Karpas-422 (cell line): Measurements from ENCODE around the gene ASB5. TPM values are rescaled to one million over a fixed set of nuclear protein-coding genes. Genes with fewer than 3 reads are reported as not detected.
A peak's percentile ranks its signal among the peaks of the same experiment; 100 is the strongest.

Source experiments
- DNase-seq: peaks from one replicate; pipeline ENCODE4 v3.0.0-alpha.2; 2015
- H2AFZ ChIP-seq: fragments of 200-600 bp; sonication (generic); 2 replicates; pipeline ENCODE4 v1.6.1; 2014; ENCODE audit warnings: antibody characterized with exemption, low read length, mixed read lengths
- H3K27ac ChIP-seq: fragments of 200-600 bp; sonication (generic); 2 replicates; pipeline ENCODE4 v1.5.1; 2014; ENCODE audit warnings: mild to moderate bottlenecking, low read length, moderate library complexity
- H3K27me3 ChIP-seq: fragments of 200-600 bp; sonication (generic); 2 replicates; pipeline ENCODE4 v1.6.1; 2014; ENCODE audit warnings: low read length, mixed read lengths
- H3K36me3 ChIP-seq: fragments of 200-600 bp; sonication (generic); 2 replicates; pipeline ENCODE4 v1.6.1; 2014; ENCODE audit warnings: low read length, mixed read lengths; ENCODE audit not compliant: insufficient read depth
- H3K4me1 ChIP-seq: fragments of 200-600 bp; sonication (generic); 2 replicates; pipeline ENCODE4 v1.6.1; 2014; ENCODE audit warnings: mild to moderate bottlenecking, low read length, mixed read lengths
- H3K4me2 ChIP-seq: fragments of 200-600 bp; sonication (generic); 2 replicates; pipeline ENCODE4 v1.6.1; 2014; ENCODE audit warnings: low read length, low read depth, mild to moderate bottlenecking; ENCODE audit not compliant: poor library complexity, severe bottlenecking
- H3K4me3 ChIP-seq: fragments of 200-600 bp; sonication (generic); 2 replicates; pipeline ENCODE4 v1.5.1; 2014; ENCODE audit warnings: mild to moderate bottlenecking, antibody characterized with exemption, low read length, mixed read lengths
- H3K79me2 ChIP-seq: fragments of 200-600 bp; sonication (generic); 2 replicates; pipeline ENCODE4 v1.6.1; 2014; ENCODE audit warnings: mild to moderate bottlenecking, low read length, mixed read lengths
- H3K9ac ChIP-seq: fragments of 200-600 bp; sonication (generic); 2 replicates; pipeline ENCODE4 v1.6.0; 2014; ENCODE audit warnings: low read length
- H3K9me2 ChIP-seq: fragments of 200-600 bp; sonication (generic), shearing (Covaris generic); replicated peaks from 2 replicates; pipeline ENCODE4 v1.6.0; 2014; ENCODE audit warnings: mild to moderate bottlenecking, low read length, moderate library complexity; ENCODE audit not compliant: insufficient read depth
- H3K9me3 ChIP-seq: fragments of 300-700, 200-600 bp; sonication (generic); 2 replicates; pipeline ENCODE4 v1.6.1; 2014; ENCODE audit warnings: low read length, mixed read lengths
- H4K20me1 ChIP-seq: fragments of 200-600 bp; sonication (generic); 2 replicates; pipeline ENCODE4 v1.6.1; 2014; ENCODE audit warnings: mild to moderate bottlenecking, antibody characterized with exemption, low read length, low read depth; ENCODE audit not compliant: insufficient read depth
- total RNA-seq: library from RNA; depleted of rRNA; stranded (reverse); fragments of >200 nt; shearing (Covaris generic); gene quantifications from 2 replicates; pipeline ENCODE4 v1.2.3, GENCODE V29; 2014; ENCODE audit warnings: low replicate concordance

ASB5 gene
- total RNA-seq, 1 experiment from 2014 or later: not detected

DNA sequence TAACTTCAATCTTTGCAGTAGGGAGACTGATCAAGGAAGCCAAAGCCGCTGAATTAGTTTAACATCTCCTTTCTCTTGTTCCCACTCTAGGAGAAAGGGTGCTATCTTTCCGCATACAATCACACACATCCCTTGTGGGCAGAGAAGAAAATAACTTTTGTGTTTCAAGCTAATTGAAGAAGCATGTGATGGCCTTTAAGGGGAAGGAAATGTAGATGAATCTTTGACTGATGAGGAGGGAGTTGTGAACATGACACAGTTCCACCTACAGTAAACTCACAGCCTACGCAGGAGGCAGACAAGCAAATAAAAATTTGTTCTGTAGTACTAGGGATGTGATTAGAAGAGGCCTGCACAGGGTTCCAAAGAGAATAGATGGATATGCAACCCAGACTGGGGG lies 58.9 kb downstream of the ASB5 start:
- Histone ChIP-seq H3K4me1 (peaks cover 18% of the 10 kb centered on the region), H3K27me3 (no peaks in the 10 kb centered on the region), H3K9ac (no peak overlapping the region), H3K9me2 (no peaks in the 10 kb centered on the region), H3K27ac (no peak overlapping the region), H2AFZ (no peak overlapping the region), H4K20me1 (no peaks in the 10 kb centered on the region), H3K9me3 (no peaks in the 10 kb centered on the region), H3K36me3 (no peaks in the 10 kb centered on the region), H3K4me2 (no peak overlapping the region), H3K4me3 (no peak overlapping the region), H3K79me2 (no peaks in the 10 kb centered on the region)
- DNase-seq: no peak

DNA sequence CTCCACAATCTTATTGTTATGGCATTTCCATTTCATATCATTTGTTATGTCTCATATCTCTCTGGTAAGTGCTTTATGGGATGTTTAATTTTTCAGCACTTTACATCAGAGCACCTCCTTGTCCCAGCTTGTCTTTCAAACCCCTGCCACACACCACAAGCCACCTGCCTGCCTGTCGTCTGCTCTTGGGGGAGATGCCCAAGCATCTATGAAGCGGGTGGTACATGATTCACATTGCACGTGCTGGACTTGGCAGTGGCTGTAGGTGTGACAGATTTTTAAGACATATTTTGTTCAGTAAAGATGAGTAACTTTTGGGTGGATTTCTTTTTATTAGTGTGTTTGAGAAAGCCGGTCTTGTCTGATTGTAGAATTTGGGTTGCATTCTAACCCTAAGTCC lies 59.5 kb downstream of the ASB5 start:
- Histone ChIP-seq H3K9ac (no peak overlapping the region), H4K20me1 (no peaks in the 10 kb centered on the region), H3K27me3 (no peaks in the 10 kb centered on the region), H3K4me2 (no peak overlapping the region), H3K4me1 (peaks cover 24% of the 10 kb centered on the region), H3K36me3 (no peaks in the 10 kb centered on the region), H3K9me3 (no peaks in the 10 kb centered on the region), H2AFZ (no peak overlapping the region), H3K79me2 (no peaks in the 10 kb centered on the region), H3K27ac (no peak overlapping the region), H3K9me2 (no peaks in the 10 kb centered on the region), H3K4me3 (no peak overlapping the region)
- no peak for DNase-seq

DNA sequence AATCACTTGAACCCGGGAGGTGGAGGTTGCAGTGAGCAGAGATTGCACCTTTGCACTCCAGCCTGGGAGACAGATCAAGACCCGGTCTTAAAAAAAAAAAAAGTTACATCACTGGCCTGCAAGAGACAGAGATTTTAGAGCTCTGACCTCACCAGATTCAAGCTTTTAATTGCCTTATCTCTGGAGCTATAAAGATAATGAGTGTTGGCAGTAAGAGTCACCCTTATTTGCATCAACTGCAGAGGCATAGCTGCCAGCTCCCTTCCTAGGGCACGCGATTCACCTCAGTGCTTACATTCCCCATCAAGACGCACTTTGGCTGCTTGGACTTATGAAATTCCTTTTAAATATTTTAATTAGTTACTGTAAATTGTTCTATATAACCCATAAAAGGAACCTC lies 61.2 kb downstream of the ASB5 start:
- Histone ChIP-seq H3K36me3 (no peaks in the 10 kb centered on the region), H3K9ac (no peak overlapping the region), H3K4me1 (peaks cover 26% of the 10 kb centered on the region), H3K4me3 (no peak overlapping the region), H3K27me3 (no peaks in the 10 kb centered on the region), H4K20me1 (no peaks in the 10 kb centered on the region), H3K9me2 (no peaks in the 10 kb centered on the region), H2AFZ (no peak overlapping the region), H3K9me3 (no peaks in the 10 kb centered on the region), H3K79me2 (no peaks in the 10 kb centered on the region), H3K4me2 (no peak overlapping the region), H3K27ac (no peak overlapping the region)
- DNase-seq: no peak

DNA sequence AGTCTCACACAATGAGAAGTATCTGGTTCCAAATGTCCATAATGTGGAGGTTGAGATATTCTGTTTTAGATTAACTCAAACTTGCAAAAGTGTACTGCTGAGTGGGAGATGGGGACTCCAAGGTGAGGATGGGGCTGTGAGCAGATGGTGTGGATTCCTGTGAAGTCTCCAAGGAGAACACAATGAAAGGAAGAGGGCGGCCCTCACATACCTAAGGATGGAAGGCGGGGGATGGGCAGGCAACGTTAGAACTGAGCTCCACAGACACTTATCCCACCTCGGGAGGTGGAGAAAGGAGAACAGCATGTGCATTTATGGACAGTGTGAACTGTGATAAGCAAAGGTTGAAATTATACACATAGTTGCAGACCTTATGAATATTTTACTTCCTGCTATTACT lies 63.7 kb downstream of the ASB5 start:
- Histone ChIP-seq H3K27ac (no peak overlapping the region), H3K4me2 (no peak overlapping the region), H3K36me3 (no peaks in the 10 kb centered on the region), H3K4me3 (no peak overlapping the region), H3K79me2 (no peaks in the 10 kb centered on the region), H4K20me1 (no peaks in the 10 kb centered on the region), H3K9me2 (no peaks in the 10 kb centered on the region), H3K9me3 (no peaks in the 10 kb centered on the region), H3K9ac (no peak overlapping the region), H3K4me1 (peaks cover 26% of the 10 kb centered on the region), H2AFZ (no peak overlapping the region), H3K27me3 (no peaks in the 10 kb centered on the region)
- DNase-seq: no peak

DNA sequence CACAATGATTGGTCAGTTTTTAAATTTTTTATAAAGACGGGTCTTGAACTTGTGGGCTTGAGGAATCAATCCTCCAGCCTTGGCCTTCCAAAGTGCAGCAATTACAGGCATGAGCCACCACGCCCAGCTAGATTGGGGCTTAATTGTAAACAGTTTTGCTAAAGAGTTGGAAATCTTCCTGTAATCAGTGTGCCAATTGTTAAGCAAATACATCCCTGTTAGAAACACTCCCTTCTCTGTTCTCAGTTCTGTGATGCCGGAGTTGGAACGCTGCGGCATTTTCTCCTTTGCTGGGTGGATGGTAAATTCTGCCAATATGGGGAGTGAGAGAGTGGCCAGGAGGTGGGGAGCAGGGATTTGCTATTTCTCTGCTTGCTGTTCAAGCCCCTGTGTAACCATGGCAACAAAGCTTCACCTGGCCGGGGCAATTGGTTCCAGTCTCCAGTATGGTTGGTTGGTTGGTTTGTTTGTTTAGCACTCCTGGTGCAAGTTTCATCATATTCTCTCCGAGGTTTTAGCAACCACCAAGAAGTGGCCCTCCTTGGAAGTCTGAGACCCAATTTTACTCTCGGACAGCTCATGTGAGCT lies 70.6 kb downstream of the ASB5 start:
- Histone ChIP-seq H3K36me3 (no peaks in the 10 kb centered on the region), H3K27ac (no peak overlapping the region), H4K20me1 (no peaks in the 10 kb centered on the region), H3K4me1 (peaks cover 9% of the 10 kb centered on the region), H3K9me3 (no peaks in the 10 kb centered on the region), H3K79me2 (no peaks in the 10 kb centered on the region), H3K9me2 (no peaks in the 10 kb centered on the region), H3K4me2 (no peak overlapping the region), H3K4me3 (no peak overlapping the region), H2AFZ (no peak overlapping the region), H3K27me3 (no peaks in the 10 kb centered on the region), H3K9ac (no peak overlapping the region)
- no peak for DNase-seq

DNA sequence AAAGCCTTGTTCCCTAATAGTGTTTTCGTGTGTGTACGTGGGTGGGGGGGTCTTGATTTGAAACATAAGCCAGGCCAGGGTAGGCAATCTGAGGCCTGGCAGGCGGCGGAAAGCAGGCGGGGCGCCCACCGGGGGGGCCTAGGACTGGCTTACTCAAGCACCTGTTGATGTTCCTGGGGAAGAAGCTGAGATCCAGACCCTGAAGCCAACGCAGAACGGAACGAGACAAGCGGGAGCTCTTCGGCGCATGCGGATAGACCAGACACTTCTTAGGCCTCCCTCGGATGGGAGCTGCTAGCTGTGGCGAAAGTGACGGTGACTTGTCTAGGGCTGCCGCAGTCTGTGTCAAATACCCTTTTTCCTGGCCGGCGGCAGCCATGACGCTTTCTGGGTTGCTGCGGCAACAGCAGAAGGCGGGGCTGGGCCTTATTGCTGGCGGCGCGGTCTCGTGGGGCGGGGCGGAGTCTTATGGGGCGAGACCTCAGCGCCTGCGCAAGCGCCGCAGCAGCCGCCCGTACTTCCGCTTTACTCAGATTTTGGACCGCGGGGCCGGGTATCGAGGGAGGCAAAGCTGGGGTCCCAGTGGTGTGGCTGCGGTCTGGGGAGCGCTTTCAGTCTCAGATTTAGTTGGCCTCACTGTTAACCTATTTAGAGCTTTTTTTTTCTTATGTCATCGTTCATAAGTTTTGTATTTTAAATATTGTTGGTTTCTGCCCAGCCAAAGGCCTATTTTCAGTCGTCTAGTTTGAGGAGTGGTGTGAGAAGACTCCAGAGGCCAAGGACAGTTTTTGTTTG lies 73.6 kb downstream of the ASB5 start, which contains the start of gene SPATA4:
Gene SPATA4 (minus strand): TSS at position 402 of the 795 bp plus-strand sequence. CDS start 23 bp downstream, at position 379.
- H4K20me1 ChIP-seq: no peaks in the 10 kb centered on the region
- H3K27me3 ChIP-seq: no peaks in the 10 kb centered on the region
- peak within 1 kb of the TSS; percentile 84 for H2AFZ ChIP-seq
- H3K9me3 ChIP-seq: no peaks in the 10 kb centered on the region
- H3K4me1 ChIP-seq: peaks cover 9% of the 10 kb centered on the region
- H3K4me2 ChIP-seq: peak within 1 kb of the TSS; percentile 75
- no peaks in the 10 kb centered on the region for H3K36me3 ChIP-seq
- H3K9me2 ChIP-seq: no peaks in the 10 kb centered on the region
- peak; percentile 94 for DNase-seq
- peak within 1 kb of the TSS; percentile 61 for H3K9ac ChIP-seq
- H3K4me3 ChIP-seq: peak within 1 kb of the TSS; percentile 66
- no peaks in the 10 kb centered on the region for H3K79me2 ChIP-seq
- peak within 1 kb of the TSS; percentile 73 for H3K27ac ChIP-seq

DNA sequence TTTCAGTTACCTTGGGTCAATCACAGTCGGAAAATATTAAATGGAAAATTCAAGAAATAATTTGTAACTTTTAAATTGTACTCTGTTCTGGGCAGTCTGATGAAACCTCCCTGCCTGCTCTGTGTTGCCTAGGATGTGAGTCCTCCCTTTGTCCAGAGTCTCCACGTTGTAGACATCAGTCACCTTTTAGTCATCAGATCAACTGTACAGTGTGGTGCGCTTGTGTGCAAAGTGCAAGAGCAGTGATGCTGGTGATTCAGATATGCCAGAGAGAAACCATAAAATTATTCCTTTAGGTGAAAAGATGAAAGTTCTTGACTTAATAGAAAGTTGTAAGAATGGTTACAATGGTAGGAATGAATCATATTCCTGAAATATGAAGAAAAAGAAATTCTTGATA lies 75.1 kb downstream of the ASB5 start:
- Histone ChIP-seq H3K27ac (no peak overlapping the region), H3K4me1 (peaks cover 10% of the 10 kb centered on the region), H3K36me3 (no peaks in the 10 kb centered on the region), H3K9me3 (no peaks in the 10 kb centered on the region), H3K9ac (no peak overlapping the region), H3K4me3 (no peak overlapping the region), H4K20me1 (no peaks in the 10 kb centered on the region), H3K9me2 (no peaks in the 10 kb centered on the region), H2AFZ (no peak overlapping the region), H3K4me2 (no peak overlapping the region), H3K27me3 (no peaks in the 10 kb centered on the region), H3K79me2 (no peaks in the 10 kb centered on the region)
- no peak for DNase-seq

DNA sequence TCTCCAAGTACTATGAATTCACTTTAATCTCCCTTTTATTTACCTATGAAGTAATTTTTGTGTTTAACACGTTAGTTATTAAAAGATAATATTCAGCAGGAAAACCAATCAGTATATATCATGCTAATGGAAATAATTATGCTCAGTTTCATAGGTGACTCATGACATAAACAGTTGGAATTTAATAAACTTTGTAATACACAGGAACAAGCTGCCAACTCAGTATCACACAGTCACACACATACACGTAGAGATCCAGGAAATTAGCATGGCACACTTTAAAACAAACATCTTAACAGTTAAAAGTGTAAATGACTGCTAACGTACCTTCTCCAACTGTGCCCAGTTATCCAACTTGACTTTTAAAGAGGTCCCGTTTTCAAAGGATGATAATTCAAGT lies 75.9 kb downstream of the ASB5 start:
- Histone ChIP-seq H3K9me2 (no peaks in the 10 kb centered on the region), H3K79me2 (no peaks in the 10 kb centered on the region), H3K9ac (no peak overlapping the region), H3K4me2 (no peak overlapping the region), H4K20me1 (no peaks in the 10 kb centered on the region), H3K4me3 (no peak overlapping the region), H3K27me3 (no peaks in the 10 kb centered on the region), H3K4me1 (peaks cover 13% of the 10 kb centered on the region), H3K36me3 (no peaks in the 10 kb centered on the region), H3K9me3 (no peaks in the 10 kb centered on the region), H2AFZ (no peak overlapping the region), H3K27ac (no peak overlapping the region)
- DNase-seq: no peak
